HEK293 (cell line): Measurements from ENCODE around the gene ADA.

ENCODE experiments used
- CTCF ChIA-PET: fragments of 350-600 bp; formaldehyde crosslinking; extraction: SDS; loops from one replicate; lab custom pipeline; 2021; ENCODE audit warnings: antibody characterized with exemption; lab: Yijun Ruan, JAX
- POLR2A ChIA-PET: fragments of 300-600 bp; formaldehyde crosslinking; extraction: SDS; loops from one replicate; lab custom pipeline; 2020; ENCODE audit warnings: antibody characterized with exemption, inconsistent platforms; lab: Yijun Ruan, JAX
- H3K27ac ChIP-seq: fragments of 200-500 bp; sonication (Bioruptor generic); 2 replicates; pipeline ENCODE4 v1.5.1; 2014; ENCODE audit warnings: low read depth, low read length, control low read depth, inconsistent platforms; ENCODE audit errors: extremely low read depth
- H3K36me3 ChIP-seq, 2 experiments: fragments of 200-500 bp in 1 of 2; sonication (Bioruptor generic) in 1 of 2; 1 replicate in 1 of 2; 2 replicates in 1 of 2; pipeline ENCODE4 v1.5.1; 2014 to 2017; ENCODE audit warnings: inconsistent platforms in 2 of 2, low read length in 2 of 2; ENCODE audit not compliant: control insufficient read depth in 2 of 2, insufficient read depth in 1 of 2
- H3K4me1 ChIP-seq: fragments of 200-500 bp; sonication (Bioruptor generic); 2 replicates; pipeline ENCODE4 v1.5.1; 2014; ENCODE audit warnings: mild to moderate bottlenecking, low read length, inconsistent platforms; ENCODE audit not compliant: control insufficient read depth, insufficient read depth
- H3K4me3 ChIP-seq: 2 replicates; pipeline ENCODE4 v1.5.1; 2011; ENCODE audit warnings: low read depth, mild to moderate bottlenecking, control low read depth, low read length, moderate library complexity
- H3K9me3 ChIP-seq: fragments of 200-500 bp; sonication (Bioruptor generic); 2 replicates; pipeline ENCODE4 v1.5.1; 2014; ENCODE audit warnings: low read depth, low read length, inconsistent platforms; ENCODE audit not compliant: control insufficient read depth, insufficient read depth
- FEZF1 ChIP-seq: fragments of 450-650 bp; formaldehyde crosslinking; IDR thresholded peaks from 2 replicates; pipeline ENCODE4 v1.5.1; 2016; ENCODE audit warnings: missing biosample characterization, missing genetic modification characterization
- GLI2 ChIP-seq: fragments of 450-650 bp; formaldehyde crosslinking; IDR thresholded peaks from 2 replicates; pipeline ENCODE4; 2017; ENCODE audit warnings: missing biosample characterization, missing genetic modification characterization, low read depth, borderline replicate concordance
- MEIS1 ChIP-seq: sonication (generic); formaldehyde crosslinking; IDR thresholded peaks from 2 replicates; pipeline ENCODE4 v1.8.1; 2022; ENCODE audit warnings: missing genetic modification reagents, mild to moderate bottlenecking, borderline replicate concordance
- YY1 ChIP-seq: fragments of 450-650 bp; formaldehyde crosslinking; IDR thresholded peaks from 2 replicates; pipeline ENCODE4 v1.5.1; 2018; ENCODE audit warnings: missing biosample characterization, missing genetic modification characterization
- ZBTB48 ChIP-seq: fragments of 450-650 bp; formaldehyde crosslinking; IDR thresholded peaks from 2 replicates; pipeline ENCODE4 v1.5.1; 2016; ENCODE audit warnings: missing biosample characterization, missing genetic modification characterization
- ZNF121 ChIP-seq: fragments of 450-650 bp; formaldehyde crosslinking; IDR thresholded peaks from 2 replicates; pipeline ENCODE4 v1.5.1; 2016; ENCODE audit warnings: missing biosample characterization, missing genetic modification characterization
- ZNF133 ChIP-seq: fragments of 450-650 bp; formaldehyde crosslinking; IDR thresholded peaks from 2 replicates; pipeline ENCODE4 v1.5.1; 2016; ENCODE audit warnings: missing biosample characterization, missing genetic modification characterization
- ZNF169 ChIP-seq: fragments of 450-650 bp; formaldehyde crosslinking; IDR thresholded peaks from 2 replicates; pipeline ENCODE4 v1.5.1; 2016; ENCODE audit warnings: missing biosample characterization, missing genetic modification characterization
- ZNF211 ChIP-seq: fragments of 450-650 bp; formaldehyde crosslinking; IDR thresholded peaks from 2 replicates; pipeline ENCODE4 v1.5.1; 2016; ENCODE audit warnings: low read depth, missing biosample characterization, missing genetic modification characterization
- ZNF23 ChIP-seq: fragments of 450-650 bp; formaldehyde crosslinking; IDR thresholded peaks from 2 replicates; pipeline ENCODE4 v1.5.1; 2016; ENCODE audit warnings: missing biosample characterization, missing genetic modification characterization, borderline replicate concordance
- ZNF239 ChIP-seq: fragments of 450-650 bp; formaldehyde crosslinking; IDR thresholded peaks from 2 replicates; pipeline ENCODE4 v1.5.1; 2016; ENCODE audit warnings: missing biosample characterization, missing genetic modification characterization
- ZNF354C ChIP-seq: fragments of 450-650 bp; formaldehyde crosslinking; IDR thresholded peaks from 2 replicates; pipeline ENCODE4 v1.5.1; 2016; ENCODE audit warnings: missing biosample characterization, missing genetic modification characterization, low read depth, borderline replicate concordance
- ZNF37A ChIP-seq: fragments of 450-650 bp; IDR thresholded peaks from 2 replicates; pipeline ENCODE4 v1.5.1; 2018; ENCODE audit warnings: missing biosample characterization, missing genetic modification characterization
- ZNF510 ChIP-seq: fragments of 450-650 bp; formaldehyde crosslinking; IDR thresholded peaks from 2 replicates; pipeline ENCODE4 v1.5.1; 2018; ENCODE audit warnings: mild to moderate bottlenecking, missing genetic modification characterization, missing biosample characterization; ENCODE audit not compliant: insufficient replicate concordance
- ZNF529 ChIP-seq: fragments of 450-650 bp; formaldehyde crosslinking; IDR thresholded peaks from 2 replicates; pipeline ENCODE4 v1.5.1; 2017; ENCODE audit warnings: missing genetic modification characterization, missing biosample characterization; ENCODE audit not compliant: insufficient replicate concordance
- ZNF548 ChIP-seq: fragments of 450-650 bp; formaldehyde crosslinking; IDR thresholded peaks from 2 replicates; pipeline ENCODE4 v1.5.1; 2016; ENCODE audit warnings: missing biosample characterization, missing genetic modification characterization
- ZNF558 ChIP-seq: fragments of 450-650 bp; formaldehyde crosslinking; IDR thresholded peaks from 2 replicates; pipeline ENCODE4 v1.5.1; 2016; ENCODE audit warnings: missing biosample characterization, missing genetic modification characterization
- ZNF571 ChIP-seq: fragments of 450-650 bp; formaldehyde crosslinking; IDR thresholded peaks from 2 replicates; pipeline ENCODE4 v1.5.0; 2017; ENCODE audit warnings: missing biosample characterization, missing genetic modification characterization
- ZNF624 ChIP-seq: fragments of 450-650 bp; formaldehyde crosslinking; IDR thresholded peaks from 2 replicates; pipeline ENCODE4 v1.5.1; 2017; ENCODE audit warnings: missing biosample characterization, missing genetic modification characterization
- ZNF654 ChIP-seq: fragments of 450-650 bp; formaldehyde crosslinking; IDR thresholded peaks from 2 replicates; pipeline ENCODE4 v1.5.1; 2016; ENCODE audit warnings: low read depth, missing biosample characterization, missing genetic modification characterization
- ZNF701 ChIP-seq: fragments of 450-650 bp; formaldehyde crosslinking; IDR thresholded peaks from 2 replicates; pipeline ENCODE4 v1.5.1; 2016; ENCODE audit warnings: missing biosample characterization, missing genetic modification characterization
- ZNF76 ChIP-seq: fragments of 450-650 bp; formaldehyde crosslinking; IDR thresholded peaks from 2 replicates; pipeline ENCODE4; 2016; ENCODE audit warnings: low read depth, missing biosample characterization, missing genetic modification characterization, borderline replicate concordance
- ZNF792 ChIP-seq: fragments of 450-650 bp; formaldehyde crosslinking; IDR thresholded peaks from 2 replicates; pipeline ENCODE4 v1.5.1; 2016; ENCODE audit warnings: missing biosample characterization, missing genetic modification characterization
- ZXDB ChIP-seq: fragments of 450-650 bp; formaldehyde crosslinking; IDR thresholded peaks from 2 replicates; pipeline ENCODE4 v1.5.1; 2016; ENCODE audit warnings: missing biosample characterization, missing genetic modification characterization
- TF ChIP-seq, protein P1 (sequence below): fragments of 450-650 bp; formaldehyde crosslinking; IDR thresholded peaks from 2 replicates; pipeline ENCODE4 v1.5.1; 2016; ENCODE audit warnings: missing biosample characterization, missing genetic modification characterization
- TF ChIP-seq, protein P2 (sequence below): fragments of 450-650 bp; formaldehyde crosslinking; IDR thresholded peaks from 2 replicates; pipeline ENCODE4 v1.5.1; 2017; ENCODE audit warnings: missing biosample characterization, missing genetic modification characterization
- TF ChIP-seq, protein P3 (sequence below): fragments of 450-650 bp; formaldehyde crosslinking; IDR thresholded peaks from 2 replicates; pipeline ENCODE4 v1.5.1; 2016; ENCODE audit warnings: missing biosample characterization, missing genetic modification characterization
- TF ChIP-seq, protein P4 (sequence below): fragments of 450-650 bp; IDR thresholded peaks from 2 replicates; pipeline ENCODE4 v1.5.1; 2018; ENCODE audit warnings: missing biosample characterization, missing genetic modification characterization
- TF ChIP-seq, protein P5 (sequence below): fragments of 450-650 bp; formaldehyde crosslinking; IDR thresholded peaks from 2 replicates; pipeline ENCODE4 v1.5.1; 2016; ENCODE audit warnings: missing biosample characterization, missing genetic modification characterization

ADA gene

DNA sequence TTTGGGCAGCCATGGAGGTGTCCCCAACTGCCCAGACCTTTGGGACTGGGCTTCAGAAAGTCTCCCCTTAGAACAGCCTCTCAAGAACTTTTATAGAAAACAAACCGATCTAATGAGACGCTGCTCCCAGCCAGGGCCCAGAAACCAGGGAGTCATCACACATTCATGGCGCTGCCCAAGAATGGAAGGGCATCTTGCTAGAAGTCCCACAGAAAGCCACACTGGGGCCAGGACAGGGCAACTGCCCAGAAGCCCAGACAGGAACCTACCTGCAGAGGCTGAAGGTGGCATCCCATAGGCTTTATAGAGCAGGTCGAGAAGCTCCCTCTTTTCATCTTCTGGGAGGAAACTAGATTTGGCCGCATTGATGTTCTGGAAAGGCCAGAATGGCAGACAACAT, 31.5 kb downstream of the ADA start:
- ChIA-PET CTCF (interaction anchor here (0.6 to 1.0 kb wide), 2 partner anchors 10 to 300 kb away, joined by 3 to 5 read pairs; no protein-coding TSS in a partner anchor), POLR2A (no interaction called here)
- Histone ChIP-seq H3K4me3 (no peak overlapping the region), H3K9me3 (no peaks in the 10 kb centered on the region), H3K36me3 (peaks cover 0 to 77% of the 10 kb centered on the region in 2 experiments; a peak in 2 of 3 replicates), H3K4me1 (no peaks in the 10 kb centered on the region), H3K27ac (no peak overlapping the region)
- TF ChIP-seq ZNF23 (tag by site-specific recombination): no peak
- no peak for TF ChIP-seq FEZF1 (tag by site-specific recombination)
- no peak for TF ChIP-seq ZNF121 (tag by site-specific recombination)
- no peak for TF ChIP-seq ZBTB48 (tag by site-specific recombination)
- TF ChIP-seq ZNF354C (tag by site-specific recombination): no peak
- TF ChIP-seq ZNF548 (tag by site-specific recombination): no peak
- no peak for TF ChIP-seq ZNF169
- TF ChIP-seq, protein P1, sequence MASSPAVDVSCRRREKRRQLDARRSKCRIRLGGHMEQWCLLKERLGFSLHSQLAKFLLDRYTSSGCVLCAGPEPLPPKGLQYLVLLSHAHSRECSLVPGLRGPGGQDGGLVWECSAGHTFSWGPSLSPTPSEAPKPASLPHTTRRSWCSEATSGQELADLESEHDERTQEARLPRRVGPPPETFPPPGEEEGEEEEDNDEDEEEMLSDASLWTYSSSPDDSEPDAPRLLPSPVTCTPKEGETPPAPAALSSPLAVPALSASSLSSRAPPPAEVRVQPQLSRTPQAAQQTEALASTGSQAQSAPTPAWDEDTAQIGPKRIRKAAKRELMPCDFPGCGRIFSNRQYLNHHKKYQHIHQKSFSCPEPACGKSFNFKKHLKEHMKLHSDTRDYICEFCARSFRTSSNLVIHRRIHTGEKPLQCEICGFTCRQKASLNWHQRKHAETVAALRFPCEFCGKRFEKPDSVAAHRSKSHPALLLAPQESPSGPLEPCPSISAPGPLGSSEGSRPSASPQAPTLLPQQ: no peak
- TF ChIP-seq ZNF76: no peak
- no peak for TF ChIP-seq GLI2 (tag by site-specific recombination)
- no peak for TF ChIP-seq YY1 (tag by site-specific recombination)
- no peak for TF ChIP-seq ZNF239
- TF ChIP-seq ZNF792: no peak
- TF ChIP-seq ZNF529 (tag by site-specific recombination): no peak
- TF ChIP-seq ZNF133 (tag by site-specific recombination): no peak
- TF ChIP-seq ZNF701: no peak
- no peak for TF ChIP-seq ZXDB (tag by site-specific recombination)
- TF ChIP-seq, protein P2, sequence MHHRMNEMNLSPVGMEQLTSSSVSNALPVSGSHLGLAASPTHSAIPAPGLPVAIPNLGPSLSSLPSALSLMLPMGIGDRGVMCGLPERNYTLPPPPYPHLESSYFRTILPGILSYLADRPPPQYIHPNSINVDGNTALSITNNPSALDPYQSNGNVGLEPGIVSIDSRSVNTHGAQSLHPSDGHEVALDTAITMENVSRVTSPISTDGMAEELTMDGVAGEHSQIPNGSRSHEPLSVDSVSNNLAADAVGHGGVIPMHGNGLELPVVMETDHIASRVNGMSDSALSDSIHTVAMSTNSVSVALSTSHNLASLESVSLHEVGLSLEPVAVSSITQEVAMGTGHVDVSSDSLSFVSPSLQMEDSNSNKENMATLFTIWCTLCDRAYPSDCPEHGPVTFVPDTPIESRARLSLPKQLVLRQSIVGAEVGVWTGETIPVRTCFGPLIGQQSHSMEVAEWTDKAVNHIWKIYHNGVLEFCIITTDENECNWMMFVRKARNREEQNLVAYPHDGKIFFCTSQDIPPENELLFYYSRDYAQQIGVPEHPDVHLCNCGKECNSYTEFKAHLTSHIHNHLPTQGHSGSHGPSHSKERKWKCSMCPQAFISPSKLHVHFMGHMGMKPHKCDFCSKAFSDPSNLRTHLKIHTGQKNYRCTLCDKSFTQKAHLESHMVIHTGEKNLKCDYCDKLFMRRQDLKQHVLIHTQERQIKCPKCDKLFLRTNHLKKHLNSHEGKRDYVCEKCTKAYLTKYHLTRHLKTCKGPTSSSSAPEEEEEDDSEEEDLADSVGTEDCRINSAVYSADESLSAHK (tag by site-specific recombination): no peak
- no peak for TF ChIP-seq ZNF211
- no peak for TF ChIP-seq ZNF654 (tag by site-specific recombination)

DNA sequence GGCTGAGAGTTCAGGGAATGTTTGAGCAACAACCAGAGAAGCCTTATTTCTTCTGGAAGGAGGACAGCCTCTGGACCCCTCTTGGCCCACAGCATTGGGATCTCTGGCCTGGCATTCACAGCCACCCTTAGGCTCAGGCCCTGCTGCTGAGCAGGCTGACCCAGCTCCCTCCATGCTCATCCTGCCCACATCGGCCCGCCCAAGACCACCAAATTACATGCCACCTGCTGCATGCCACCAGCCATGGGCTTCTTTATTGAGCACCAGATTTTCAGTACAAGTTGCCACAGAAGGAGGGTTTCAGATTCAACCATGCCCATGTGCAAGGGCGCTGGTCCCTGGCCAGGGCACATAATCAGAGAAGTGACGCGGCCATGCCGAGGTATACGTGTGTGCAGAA, 32.2 kb downstream of the ADA start:
- Histone ChIP-seq H3K4me1 (no peaks in the 10 kb centered on the region), H3K27ac (no peak overlapping the region), H3K36me3 (peaks cover 0 to 76% of the 10 kb centered on the region in 2 experiments; a peak in 2 of 3 replicates), H3K4me3 (no peak overlapping the region), H3K9me3 (no peaks in the 10 kb centered on the region)
- CTCF ChIA-PET: interaction anchor here (0.7 to 2.6 kb wide), 4 partner anchors 9 to 914 kb away, joined by 3 to 10 read pairs (median 6); no protein-coding TSS in a partner anchor
- POLR2A ChIA-PET: no interaction called here
- TF ChIP-seq ZNF37A (no peak), ZNF571 (tag by site-specific recombination) (no peak), ZNF558 (tag by site-specific recombination) (no peak), ZNF510 (tag by site-specific recombination) (no peak), ZNF624 (no peak), MEIS1 (CRISPR knock-in tag) (no peak), FEZF1 (tag by site-specific recombination) (no peak)
- TF ChIP-seq, protein P3, sequence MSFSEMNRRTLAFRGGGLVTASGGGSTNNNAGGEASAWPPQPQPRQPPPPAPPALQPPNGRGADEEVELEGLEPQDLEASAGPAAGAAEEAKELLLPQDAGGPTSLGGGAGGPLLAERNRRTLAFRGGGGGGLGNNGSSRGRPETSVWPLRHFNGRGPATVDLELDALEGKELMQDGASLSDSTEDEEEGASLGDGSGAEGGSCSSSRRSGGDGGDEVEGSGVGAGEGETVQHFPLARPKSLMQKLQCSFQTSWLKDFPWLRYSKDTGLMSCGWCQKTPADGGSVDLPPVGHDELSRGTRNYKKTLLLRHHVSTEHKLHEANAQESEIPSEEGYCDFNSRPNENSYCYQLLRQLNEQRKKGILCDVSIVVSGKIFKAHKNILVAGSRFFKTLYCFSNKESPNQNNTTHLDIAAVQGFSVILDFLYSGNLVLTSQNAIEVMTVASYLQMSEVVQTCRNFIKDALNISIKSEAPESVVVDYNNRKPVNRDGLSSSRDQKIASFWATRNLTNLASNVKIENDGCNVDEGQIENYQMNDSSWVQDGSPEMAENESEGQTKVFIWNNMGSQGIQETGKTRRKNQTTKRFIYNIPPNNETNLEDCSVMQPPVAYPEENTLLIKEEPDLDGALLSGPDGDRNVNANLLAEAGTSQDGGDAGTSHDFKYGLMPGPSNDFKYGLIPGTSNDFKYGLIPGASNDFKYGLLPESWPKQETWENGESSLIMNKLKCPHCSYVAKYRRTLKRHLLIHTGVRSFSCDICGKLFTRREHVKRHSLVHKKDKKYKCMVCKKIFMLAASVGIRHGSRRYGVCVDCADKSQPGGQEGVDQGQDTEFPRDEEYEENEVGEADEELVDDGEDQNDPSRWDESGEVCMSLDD (tag by site-specific recombination): no peak
- TF ChIP-seq, protein P4, sequence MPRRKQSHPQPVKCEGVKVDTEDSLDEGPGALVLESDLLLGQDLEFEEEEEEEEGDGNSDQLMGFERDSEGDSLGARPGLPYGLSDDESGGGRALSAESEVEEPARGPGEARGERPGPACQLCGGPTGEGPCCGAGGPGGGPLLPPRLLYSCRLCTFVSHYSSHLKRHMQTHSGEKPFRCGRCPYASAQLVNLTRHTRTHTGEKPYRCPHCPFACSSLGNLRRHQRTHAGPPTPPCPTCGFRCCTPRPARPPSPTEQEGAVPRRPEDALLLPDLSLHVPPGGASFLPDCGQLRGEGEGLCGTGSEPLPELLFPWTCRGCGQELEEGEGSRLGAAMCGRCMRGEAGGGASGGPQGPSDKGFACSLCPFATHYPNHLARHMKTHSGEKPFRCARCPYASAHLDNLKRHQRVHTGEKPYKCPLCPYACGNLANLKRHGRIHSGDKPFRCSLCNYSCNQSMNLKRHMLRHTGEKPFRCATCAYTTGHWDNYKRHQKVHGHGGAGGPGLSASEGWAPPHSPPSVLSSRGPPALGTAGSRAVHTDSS (tag by site-specific recombination): no peak
- TF ChIP-seq, protein P5, sequence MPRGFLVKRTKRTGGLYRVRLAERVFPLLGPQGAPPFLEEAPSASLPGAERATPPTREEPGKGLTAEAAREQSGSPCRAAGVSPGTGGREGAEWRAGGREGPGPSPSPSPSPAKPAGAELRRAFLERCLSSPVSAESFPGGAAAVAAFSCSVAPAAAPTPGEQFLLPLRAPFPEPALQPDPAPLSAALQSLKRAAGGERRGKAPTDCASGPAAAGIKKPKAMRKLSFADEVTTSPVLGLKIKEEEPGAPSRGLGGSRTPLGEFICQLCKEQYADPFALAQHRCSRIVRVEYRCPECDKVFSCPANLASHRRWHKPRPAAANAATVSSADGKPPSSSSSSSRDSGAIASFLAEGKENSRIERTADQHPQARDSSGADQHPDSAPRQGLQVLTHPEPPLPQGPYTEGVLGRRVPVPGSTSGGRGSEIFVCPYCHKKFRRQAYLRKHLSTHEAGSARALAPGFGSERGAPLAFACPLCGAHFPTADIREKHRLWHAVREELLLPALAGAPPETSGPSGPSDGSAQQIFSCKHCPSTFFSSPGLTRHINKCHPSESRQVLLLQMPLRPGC: no peak
